PC-3 (cell line): ENCODE results near the gene GPR68.
"Not testable (repeated sequence)": the region's sequence is repeated elsewhere in the genome, so short reads cannot be mapped to it uniquely, and the experiment has no call there.

Experiments used
- CTCF ChIP-seq: fragments of 300-600 bp; sonication (generic); conservative IDR thresholded peaks from 2 replicates; pipeline ENCODE4 v1.5.1; 2017; ENCODE audit warnings: antibody characterized with exemption, low read depth, mild to moderate bottlenecking, low read length
- EZH2 ChIP-seq: fragments of 300-600 bp; sonication (generic); IDR thresholded peaks from one replicate; pipeline ENCODE4 v1.6.1; 2017; ENCODE audit warnings: antibody characterized with exemption, mild to moderate bottlenecking, low read length; ENCODE audit not compliant: unreplicated experiment
- EZH2phosphoT487 ChIP-seq: fragments of 300-600 bp; sonication (generic); IDR thresholded peaks from 2 replicates; pipeline ENCODE4 v1.6.1; 2018; ENCODE audit warnings: mild to moderate bottlenecking, antibody characterized with exemption, low read length, borderline replicate concordance

GRCh38 chr14:91182753-91183152, 61.8 kb downstream of the GPR68 start:
- not testable (repeated sequence) for TF ChIP-seq CTCF, EZH2, EZH2phosphoT487
